SK-N-SH treated with all-trans-retinoic acid at 6 μM for 48 hours (cell line): ENCODE measurements around the gene SLCO3A1.

Experiments used
- ATAC-seq: fragments of 200-7000 bp; cut with Tn5 transposase; 3 replicates; pipeline ENCODE4 v1.9.1; 2020; ENCODE audit warnings: mild to moderate bottlenecking, moderate library complexity
- BACH2 ChIP-seq: fragments of 250-450 bp; sonication (Bioruptor Pico); IDR thresholded peaks from 2 replicates; pipeline ENCODE4 v1.9.0; 2021; ENCODE audit warnings: mild to moderate bottlenecking, borderline replicate concordance
- CSDC2 ChIP-seq: fragments of 250-450 bp; sonication (Bioruptor Pico); IDR thresholded peaks from 2 replicates; pipeline ENCODE4 v1.5.0; 2020; ENCODE audit warnings: mild to moderate bottlenecking, moderate library complexity
- ESRRG ChIP-seq: fragments of 250-450 bp; sonication (Bioruptor Pico); IDR thresholded peaks from 2 replicates; pipeline ENCODE4 v1.6.1; 2021; ENCODE audit warnings: mild to moderate bottlenecking
- GLIS3 ChIP-seq: fragments of 250-450 bp; sonication (Bioruptor Pico); IDR thresholded peaks from 2 replicates; pipeline ENCODE4 v1.5.0; 2020; ENCODE audit warnings: mild to moderate bottlenecking, moderate library complexity
- ISL1 ChIP-seq: fragments of 250-450 bp; sonication (Bioruptor Pico); IDR thresholded peaks from 2 replicates; pipeline ENCODE4 v2.1.2; 2022; ENCODE audit warnings: mild to moderate bottlenecking, moderate library complexity
- OSR1 ChIP-seq: fragments of 250-450 bp; sonication (Bioruptor Pico); IDR thresholded peaks from 2 replicates; pipeline ENCODE4 v1.8.0; 2022; ENCODE audit warnings: moderate library complexity, mild to moderate bottlenecking, inconsistent platforms
- PPARA ChIP-seq: fragments of 250-450 bp; sonication (Bioruptor Pico); IDR thresholded peaks from 2 replicates; pipeline ENCODE4 v1.5.0; 2020; ENCODE audit warnings: mild to moderate bottlenecking, borderline replicate concordance
- RARB ChIP-seq: fragments of 250-450 bp; sonication (Bioruptor Pico); IDR thresholded peaks from 2 replicates; pipeline ENCODE4 v1.8.0; 2021; ENCODE audit warnings: mild to moderate bottlenecking, moderate library complexity
- SNAI2 ChIP-seq: fragments of 250-450 bp; sonication (Bioruptor Pico); IDR thresholded peaks from 2 replicates; pipeline ENCODE4 v1.5.0; 2020; ENCODE audit warnings: mild to moderate bottlenecking, moderate library complexity
- TCF4 ChIP-seq: fragments of 250-450 bp; sonication (Bioruptor Pico); IDR thresholded peaks from 2 replicates; pipeline ENCODE4 v1.8.0; 2021; ENCODE audit warnings: mild to moderate bottlenecking, moderate library complexity, borderline replicate concordance
- ZC3H10 ChIP-seq: fragments of 250-450 bp; sonication (Bioruptor Pico); IDR thresholded peaks from 2 replicates; pipeline ENCODE4 v1.5.1; 2021; ENCODE audit warnings: mild to moderate bottlenecking, moderate library complexity
- ZFP3 ChIP-seq: fragments of 250-450 bp; sonication (Bioruptor Pico); IDR thresholded peaks from 2 replicates; pipeline ENCODE4 v1.5.0; 2020; ENCODE audit warnings: mild to moderate bottlenecking, moderate library complexity
- ZFP30 ChIP-seq: fragments of 450-650 bp; formaldehyde crosslinking; IDR thresholded peaks from 2 replicates; pipeline ENCODE4 v1.5.0; 2022; ENCODE audit warnings: mild to moderate bottlenecking, moderate library complexity
- ZNF565 ChIP-seq: fragments of 450-650 bp; formaldehyde crosslinking; conservative IDR thresholded peaks from 2 replicates; pipeline ENCODE4 v1.5.0; 2020; ENCODE audit warnings: low read depth, mild to moderate bottlenecking, moderate library complexity
- ZNF8 ChIP-seq: fragments of 450-650 bp; formaldehyde crosslinking; IDR thresholded peaks from 2 replicates; pipeline ENCODE4 v1.5.0; 2020; ENCODE audit warnings: mild to moderate bottlenecking, moderate library complexity
- TF ChIP-seq, protein P1 (sequence below): fragments of 250-450 bp; sonication (Bioruptor Pico); IDR thresholded peaks from 2 replicates; pipeline ENCODE4 v1.8.0; 2020; ENCODE audit warnings: mild to moderate bottlenecking, moderate library complexity, borderline replicate concordance
- TF ChIP-seq, protein P2 (sequence below): fragments of 250-450 bp; sonication (Bioruptor Pico); IDR thresholded peaks from 2 replicates; pipeline ENCODE4 v1.5.0; 2020; ENCODE audit warnings: mild to moderate bottlenecking, moderate library complexity
- TF ChIP-seq, protein P3 (sequence below): fragments of 250-450 bp; sonication (Bioruptor Pico); IDR thresholded peaks from 2 replicates; pipeline ENCODE4 v1.5.1; 2021; ENCODE audit warnings: mild to moderate bottlenecking, moderate library complexity
- TF ChIP-seq, protein P4 (sequence below): fragments of 250-450 bp; sonication (Bioruptor Pico); IDR thresholded peaks from 2 replicates; pipeline ENCODE4 v1.8.0; 2021; ENCODE audit warnings: low read depth, mild to moderate bottlenecking, moderate library complexity, borderline replicate concordance
- TF ChIP-seq, protein P5 (sequence below): fragments of 250-450 bp; sonication (Bioruptor Pico); IDR thresholded peaks from 2 replicates; pipeline ENCODE4 v1.5.1; 2020; ENCODE audit warnings: low read depth, mild to moderate bottlenecking, moderate library complexity

Gene SLCO3A1

DNA sequence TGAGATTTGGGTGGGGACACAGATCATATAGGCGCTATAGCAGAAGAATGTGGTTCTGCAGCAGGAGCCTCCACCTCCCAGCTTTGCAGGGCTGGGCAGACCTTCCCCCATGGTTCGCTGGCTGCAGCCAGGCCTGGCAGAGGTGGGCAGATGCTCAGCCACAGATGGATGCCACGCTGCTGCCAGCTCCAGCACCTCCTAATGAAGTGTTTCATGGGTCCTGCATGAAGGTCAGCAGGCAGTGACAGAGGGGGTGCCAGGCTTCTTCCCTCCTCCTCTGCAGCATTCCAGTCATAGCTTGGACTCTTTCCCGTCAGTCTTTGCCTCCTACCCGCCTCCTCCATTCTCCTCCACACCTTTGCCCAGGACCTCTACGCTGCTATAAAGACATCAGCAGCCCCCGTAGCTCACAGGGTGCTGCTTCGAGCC lies 85.9 kb downstream of the SLCO3A1 start:
- TF ChIP-seq, protein P1, sequence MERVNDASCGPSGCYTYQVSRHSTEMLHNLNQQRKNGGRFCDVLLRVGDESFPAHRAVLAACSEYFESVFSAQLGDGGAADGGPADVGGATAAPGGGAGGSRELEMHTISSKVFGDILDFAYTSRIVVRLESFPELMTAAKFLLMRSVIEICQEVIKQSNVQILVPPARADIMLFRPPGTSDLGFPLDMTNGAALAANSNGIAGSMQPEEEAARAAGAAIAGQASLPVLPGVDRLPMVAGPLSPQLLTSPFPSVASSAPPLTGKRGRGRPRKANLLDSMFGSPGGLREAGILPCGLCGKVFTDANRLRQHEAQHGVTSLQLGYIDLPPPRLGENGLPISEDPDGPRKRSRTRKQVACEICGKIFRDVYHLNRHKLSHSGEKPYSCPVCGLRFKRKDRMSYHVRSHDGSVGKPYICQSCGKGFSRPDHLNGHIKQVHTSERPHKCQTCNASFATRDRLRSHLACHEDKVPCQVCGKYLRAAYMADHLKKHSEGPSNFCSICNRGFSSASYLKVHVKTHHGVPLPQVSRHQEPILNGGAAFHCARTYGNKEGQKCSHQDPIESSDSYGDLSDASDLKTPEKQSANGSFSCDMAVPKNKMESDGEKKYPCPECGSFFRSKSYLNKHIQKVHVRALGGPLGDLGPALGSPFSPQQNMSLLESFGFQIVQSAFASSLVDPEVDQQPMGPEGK (CRISPR knock-in tag): no peak
- no peak for TF ChIP-seq ZNF565 (CRISPR knock-in tag)
- TF ChIP-seq ISL1 (CRISPR knock-in tag): no peak
- TF ChIP-seq, protein P2, sequence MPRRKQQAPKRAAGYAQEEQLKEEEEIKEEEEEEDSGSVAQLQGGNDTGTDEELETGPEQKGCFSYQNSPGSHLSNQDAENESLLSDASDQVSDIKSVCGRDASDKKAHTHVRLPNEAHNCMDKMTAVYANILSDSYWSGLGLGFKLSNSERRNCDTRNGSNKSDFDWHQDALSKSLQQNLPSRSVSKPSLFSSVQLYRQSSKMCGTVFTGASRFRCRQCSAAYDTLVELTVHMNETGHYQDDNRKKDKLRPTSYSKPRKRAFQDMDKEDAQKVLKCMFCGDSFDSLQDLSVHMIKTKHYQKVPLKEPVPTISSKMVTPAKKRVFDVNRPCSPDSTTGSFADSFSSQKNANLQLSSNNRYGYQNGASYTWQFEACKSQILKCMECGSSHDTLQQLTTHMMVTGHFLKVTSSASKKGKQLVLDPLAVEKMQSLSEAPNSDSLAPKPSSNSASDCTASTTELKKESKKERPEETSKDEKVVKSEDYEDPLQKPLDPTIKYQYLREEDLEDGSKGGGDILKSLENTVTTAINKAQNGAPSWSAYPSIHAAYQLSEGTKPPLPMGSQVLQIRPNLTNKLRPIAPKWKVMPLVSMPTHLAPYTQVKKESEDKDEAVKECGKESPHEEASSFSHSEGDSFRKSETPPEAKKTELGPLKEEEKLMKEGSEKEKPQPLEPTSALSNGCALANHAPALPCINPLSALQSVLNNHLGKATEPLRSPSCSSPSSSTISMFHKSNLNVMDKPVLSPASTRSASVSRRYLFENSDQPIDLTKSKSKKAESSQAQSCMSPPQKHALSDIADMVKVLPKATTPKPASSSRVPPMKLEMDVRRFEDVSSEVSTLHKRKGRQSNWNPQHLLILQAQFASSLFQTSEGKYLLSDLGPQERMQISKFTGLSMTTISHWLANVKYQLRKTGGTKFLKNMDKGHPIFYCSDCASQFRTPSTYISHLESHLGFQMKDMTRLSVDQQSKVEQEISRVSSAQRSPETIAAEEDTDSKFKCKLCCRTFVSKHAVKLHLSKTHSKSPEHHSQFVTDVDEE (CRISPR knock-in tag): no peak
- no peak for TF ChIP-seq ESRRG
- TF ChIP-seq RARB (CRISPR knock-in tag): no peak
- TF ChIP-seq, protein P3, sequence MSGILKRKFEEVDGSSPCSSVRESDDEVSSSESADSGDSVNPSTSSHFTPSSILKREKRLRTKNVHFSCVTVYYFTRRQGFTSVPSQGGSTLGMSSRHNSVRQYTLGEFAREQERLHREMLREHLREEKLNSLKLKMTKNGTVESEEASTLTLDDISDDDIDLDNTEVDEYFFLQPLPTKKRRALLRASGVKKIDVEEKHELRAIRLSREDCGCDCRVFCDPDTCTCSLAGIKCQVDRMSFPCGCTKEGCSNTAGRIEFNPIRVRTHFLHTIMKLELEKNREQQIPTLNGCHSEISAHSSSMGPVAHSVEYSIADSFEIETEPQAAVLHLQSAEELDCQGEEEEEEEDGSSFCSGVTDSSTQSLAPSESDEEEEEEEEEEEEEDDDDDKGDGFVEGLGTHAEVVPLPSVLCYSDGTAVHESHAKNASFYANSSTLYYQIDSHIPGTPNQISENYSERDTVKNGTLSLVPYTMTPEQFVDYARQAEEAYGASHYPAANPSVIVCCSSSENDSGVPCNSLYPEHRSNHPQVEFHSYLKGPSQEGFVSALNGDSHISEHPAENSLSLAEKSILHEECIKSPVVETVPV (CRISPR knock-in tag): no peak
- TF ChIP-seq, protein P4, sequence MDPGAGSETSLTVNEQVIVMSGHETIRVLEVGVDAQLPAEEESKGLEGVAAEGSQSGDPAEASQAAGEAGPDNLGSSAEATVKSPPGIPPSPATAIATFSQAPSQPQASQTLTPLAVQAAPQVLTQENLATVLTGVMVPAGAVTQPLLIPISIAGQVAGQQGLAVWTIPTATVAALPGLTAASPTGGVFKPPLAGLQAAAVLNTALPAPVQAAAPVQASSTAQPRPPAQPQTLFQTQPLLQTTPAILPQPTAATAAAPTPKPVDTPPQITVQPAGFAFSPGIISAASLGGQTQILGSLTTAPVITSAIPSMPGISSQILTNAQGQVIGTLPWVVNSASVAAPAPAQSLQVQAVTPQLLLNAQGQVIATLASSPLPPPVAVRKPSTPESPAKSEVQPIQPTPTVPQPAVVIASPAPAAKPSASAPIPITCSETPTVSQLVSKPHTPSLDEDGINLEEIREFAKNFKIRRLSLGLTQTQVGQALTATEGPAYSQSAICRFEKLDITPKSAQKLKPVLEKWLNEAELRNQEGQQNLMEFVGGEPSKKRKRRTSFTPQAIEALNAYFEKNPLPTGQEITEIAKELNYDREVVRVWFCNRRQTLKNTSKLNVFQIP: no peak
- TF ChIP-seq SNAI2: no peak
- no peak for TF ChIP-seq GLIS3 (CRISPR knock-in tag)

DNA sequence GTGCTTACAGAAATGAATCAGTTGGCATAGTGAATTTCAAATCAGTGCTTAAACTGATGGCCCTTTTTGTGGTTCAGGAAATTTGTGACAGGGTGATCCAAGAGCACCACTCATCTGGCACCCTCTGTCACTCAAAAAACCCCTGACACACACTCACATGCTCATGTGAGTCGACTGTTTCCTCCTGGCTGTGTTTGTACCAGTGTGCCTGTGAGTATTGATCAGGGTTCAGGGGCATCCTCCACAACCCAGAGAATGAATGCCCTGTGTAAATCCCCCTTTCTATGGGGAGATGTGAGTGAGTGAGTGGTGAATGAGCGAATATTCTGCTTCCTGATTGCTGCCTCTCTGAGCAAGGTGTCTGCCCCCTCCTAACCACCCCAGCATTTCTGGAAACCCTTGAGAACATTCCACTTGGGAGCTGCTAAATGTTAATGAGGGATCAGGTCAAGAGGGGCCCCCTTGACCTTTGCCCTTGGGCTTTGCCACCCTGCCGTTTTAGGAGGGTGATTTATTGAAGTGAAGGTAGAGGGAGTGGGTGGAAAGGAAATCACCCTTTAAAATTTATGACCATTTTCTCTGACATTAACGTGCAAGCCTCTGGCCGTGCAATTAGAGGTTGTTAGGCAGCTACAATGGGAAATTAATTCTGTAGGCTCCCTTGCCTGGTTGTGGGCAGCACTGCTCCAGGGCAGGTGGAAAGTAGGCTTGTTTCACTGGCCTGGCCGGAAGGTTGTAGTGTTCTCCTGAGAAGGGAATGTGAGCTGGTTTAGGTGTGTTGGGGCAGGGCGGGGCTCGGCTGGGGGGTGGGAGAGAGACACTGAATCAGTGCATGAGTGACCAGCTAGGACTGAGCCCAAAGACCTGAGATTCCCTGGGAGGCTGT lies 87.2 kb downstream of the SLCO3A1 start:
- ATAC-seq: no peak
- TF ChIP-seq CSDC2 (no peak), BACH2 (no peak), ZNF8 (CRISPR knock-in tag) (no peak), ISL1 (CRISPR knock-in tag) (no peak), ZFP30 (CRISPR knock-in tag) (no peak), GLIS3 (CRISPR knock-in tag) (no peak), SNAI2 (no peak), OSR1 (CRISPR knock-in tag) (no peak), PPARA (CRISPR knock-in tag) (no peak), TCF4 (CRISPR knock-in tag) (no peak), RARB (CRISPR knock-in tag) (no peak), ZC3H10 (CRISPR knock-in tag) (no peak), ESRRG (no peak), ZFP3 (CRISPR knock-in tag) (no peak)
- TF ChIP-seq, protein P4: no peak
- TF ChIP-seq, protein P5, sequence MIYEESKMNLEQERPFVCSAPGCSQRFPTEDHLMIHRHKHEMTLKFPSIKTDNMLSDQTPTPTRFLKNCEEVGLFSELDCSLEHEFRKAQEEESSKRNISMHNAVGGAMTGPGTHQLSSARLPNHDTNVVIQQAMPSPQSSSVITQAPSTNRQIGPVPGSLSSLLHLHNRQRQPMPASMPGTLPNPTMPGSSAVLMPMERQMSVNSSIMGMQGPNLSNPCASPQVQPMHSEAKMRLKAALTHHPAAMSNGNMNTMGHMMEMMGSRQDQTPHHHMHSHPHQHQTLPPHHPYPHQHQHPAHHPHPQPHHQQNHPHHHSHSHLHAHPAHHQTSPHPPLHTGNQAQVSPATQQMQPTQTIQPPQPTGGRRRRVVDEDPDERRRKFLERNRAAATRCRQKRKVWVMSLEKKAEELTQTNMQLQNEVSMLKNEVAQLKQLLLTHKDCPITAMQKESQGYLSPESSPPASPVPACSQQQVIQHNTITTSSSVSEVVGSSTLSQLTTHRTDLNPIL (CRISPR knock-in tag): no peak
- TF ChIP-seq, protein P3 (CRISPR knock-in tag): no peak
- TF ChIP-seq, protein P2 (CRISPR knock-in tag): no peak

More for the DNA sequence above, 85.9 kb downstream of the SLCO3A1 start:
- peak; percentile 32; the same call in 2 of the 3 replicates for ATAC-seq
